Cerebellar cortex (tissue), 1 donor: ENCODE results near the gene CYP19A1.

Source experiments
- DNase-seq: peaks from one replicate; pipeline ENCODE4 v3.0.0-alpha.2; 2015; ENCODE audit warnings: low spot score

Gene CYP19A1

GRCh38 chr15:51325167-51325566 is 13.2 kb downstream of the CYP19A1 start:
- DNase-seq: no peak

GRCh38 chr15:51323749-51324148 is 14.6 kb downstream of the CYP19A1 start:
- DNase-seq: no peak

- no peak for DNase-seq
Observed at GRCh38 chr15:51322621-51323296, 15.6 kb downstream of the CYP19A1 start.

- DNase-seq: no peak
Observed at GRCh38 chr15:51321316-51321715, 17.1 kb downstream of the CYP19A1 start.

GRCh38 chr15:51320843-51321242 is 17.6 kb downstream of the CYP19A1 start:
- no peak for DNase-seq

GRCh38 chr15:51319539-51319938 is 18.9 kb downstream of the CYP19A1 start:
- DNase-seq: no peak

- no peak for DNase-seq
Observed at GRCh38 chr15:51318382-51319150, 19.8 kb downstream of the CYP19A1 start.

- no peak for DNase-seq
Observed at GRCh38 chr15:51316636-51317035, 21.8 kb downstream of the CYP19A1 start.

- peak; percentile 30 for DNase-seq
Observed at GRCh38 chr15:51315726-51316125, 22.7 kb downstream of the CYP19A1 start.

- DNase-seq: no peak
Observed at GRCh38 chr15:51314391-51315337, 23.7 kb downstream of the CYP19A1 start.

GRCh38 chr15:51313644-51314280 is 24.6 kb downstream of the CYP19A1 start:
- no peak for DNase-seq

GRCh38 chr15:51313074-51313393 is 25.4 kb downstream of the CYP19A1 start:
- DNase-seq: no peak

- peak; percentile 10 for DNase-seq
Observed at GRCh38 chr15:51312166-51313073, 26.0 kb downstream of the CYP19A1 start.

GRCh38 chr15:51311510-51311909 is 26.9 kb downstream of the CYP19A1 start:
- DNase-seq: no peak

GRCh38 chr15:51310064-51310463 is 28.3 kb downstream of the CYP19A1 start:
- DNase-seq: no peak

- no peak for DNase-seq
Observed at GRCh38 chr15:51307811-51308210, 30.6 kb downstream of the CYP19A1 start.

- DNase-seq: no peak
Observed at GRCh38 chr15:51307325-51307724, 31.1 kb downstream of the CYP19A1 start.

GRCh38 chr15:51303462-51303980 is 34.9 kb downstream of the CYP19A1 start:
- no peak for DNase-seq

GRCh38 chr15:51302480-51302879 is 35.9 kb downstream of the CYP19A1 start:
- no peak for DNase-seq

- DNase-seq: no peak
Observed at GRCh38 chr15:51299187-51300015, 39.0 kb downstream of the CYP19A1 start.
